HG02610 (cell line): ENCODE results near the gene NOSTRIN.
"Not testable (repeated sequence)": the region's sequence is repeated elsewhere in the genome, so short reads cannot be mapped to it uniquely, and the experiment has no call there.

ENCODE experiments used
- ATAC-seq: cut with Tn5 transposase; IDR thresholded peaks from one replicate; pipeline ENCODE4 v1.9.1; 2021; ENCODE audit warnings: mild to moderate bottlenecking, moderate library complexity; ENCODE audit not compliant: unreplicated experiment

Gene NOSTRIN

DNA sequence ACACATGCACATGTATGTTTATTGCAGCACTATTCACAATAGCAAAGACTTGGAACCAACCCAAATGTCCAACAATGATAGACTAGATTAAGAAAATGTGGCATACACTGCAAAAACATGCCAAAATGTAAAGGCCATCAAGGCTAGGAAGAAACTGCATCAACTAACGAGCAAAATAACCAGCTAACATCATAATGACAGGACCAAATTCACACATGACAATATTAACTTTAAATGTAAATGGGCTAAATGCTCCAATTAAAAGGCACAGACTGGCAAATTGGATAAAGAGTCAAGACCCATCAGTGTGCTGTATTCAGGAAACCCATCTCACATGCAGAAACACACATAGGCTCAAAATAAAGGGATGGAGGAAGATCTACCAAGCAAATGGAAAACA is 64.7 kb downstream of the NOSTRIN start:
- ATAC-seq, result not testable (repeated sequence)

DNA sequence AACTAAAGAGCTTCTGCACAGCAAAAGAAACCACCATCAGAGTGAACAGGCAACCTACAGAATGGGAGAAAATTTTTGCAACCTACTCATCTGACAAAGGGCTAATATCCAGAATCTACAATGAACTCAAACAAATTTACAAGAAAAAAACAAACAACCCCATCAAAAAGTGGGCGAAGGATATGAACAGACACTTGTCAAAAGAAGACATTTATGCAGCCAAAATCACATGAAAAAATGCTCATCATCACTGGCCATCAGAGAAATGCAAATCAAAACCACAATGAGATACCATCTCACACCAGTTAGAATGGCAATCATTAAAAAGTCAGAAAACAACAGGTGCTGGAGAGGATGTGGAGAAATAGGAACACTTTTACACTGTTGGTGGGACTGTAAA is 67.9 kb downstream of the NOSTRIN start:
- not testable (repeated sequence) for ATAC-seq

DNA sequence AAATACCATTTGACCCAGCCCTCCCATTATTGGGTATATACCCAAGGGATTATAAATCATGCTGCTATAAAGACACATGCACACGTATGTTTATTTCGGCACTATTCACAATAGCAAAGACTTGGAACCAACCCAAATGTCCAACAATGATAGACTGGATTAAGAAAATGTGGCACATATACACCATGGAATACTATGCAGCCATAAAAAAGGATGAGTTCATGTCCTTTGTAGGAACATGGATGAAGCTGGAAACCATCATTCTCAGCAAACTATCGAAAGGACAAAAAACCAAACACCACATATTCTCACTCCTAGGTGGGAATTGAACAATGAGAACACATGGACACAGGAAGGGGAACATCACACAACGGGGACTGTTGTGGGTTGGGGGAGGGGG is 68.4 kb downstream of the NOSTRIN start:
- not testable (repeated sequence) for ATAC-seq

DNA sequence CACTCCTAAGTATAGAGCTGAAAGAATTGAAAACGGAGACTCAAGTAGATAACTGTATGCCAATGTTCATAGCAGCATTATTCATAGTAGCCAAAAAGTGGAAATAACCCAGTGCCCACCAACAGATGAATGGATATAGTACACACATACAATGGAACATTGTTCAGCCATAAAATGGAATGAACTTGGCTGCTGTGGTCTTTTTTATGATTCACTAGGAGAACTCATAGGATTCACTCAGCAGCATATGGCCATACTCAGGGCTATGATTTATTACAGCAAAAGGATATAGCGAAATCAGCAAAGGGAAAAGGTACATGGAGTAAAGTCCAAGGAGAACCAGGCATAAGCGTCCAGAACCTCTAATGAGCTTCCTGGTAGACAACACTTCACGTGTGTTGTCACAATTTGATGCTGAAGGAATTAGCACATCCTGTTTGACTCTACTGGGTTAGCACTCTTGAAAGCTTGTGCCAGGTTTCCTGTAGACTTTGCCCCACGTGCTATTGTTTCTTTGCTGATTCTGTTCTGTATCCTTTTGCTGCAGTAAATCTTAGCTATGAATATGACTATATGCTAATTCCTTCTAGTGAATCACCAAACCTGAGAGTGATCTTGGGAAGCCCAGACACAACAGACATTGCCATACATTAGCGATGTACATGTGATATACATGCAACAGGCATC is 72.1 kb downstream of the NOSTRIN start:
- no peak for ATAC-seq

DNA sequence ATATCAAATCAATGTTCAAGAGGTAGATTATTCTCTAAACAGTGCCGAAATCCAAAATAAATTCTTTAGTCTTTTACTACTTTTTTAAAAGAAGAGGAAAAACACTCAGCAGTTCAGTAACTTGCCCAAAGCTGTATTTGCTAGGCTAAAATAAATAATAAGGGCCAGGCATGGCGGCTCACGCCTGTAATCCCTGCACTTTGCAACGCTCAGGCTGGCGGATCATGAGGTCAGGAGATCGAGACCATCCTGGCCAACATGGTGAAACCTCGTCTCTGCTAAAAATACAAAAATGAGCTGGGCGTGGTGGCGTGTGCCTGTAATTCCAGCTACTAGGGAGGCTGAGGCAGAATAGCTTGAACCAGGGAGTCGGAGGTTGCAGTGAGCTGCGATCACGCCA is 79.7 kb downstream of the NOSTRIN start:
- not testable (repeated sequence) for ATAC-seq

DNA sequence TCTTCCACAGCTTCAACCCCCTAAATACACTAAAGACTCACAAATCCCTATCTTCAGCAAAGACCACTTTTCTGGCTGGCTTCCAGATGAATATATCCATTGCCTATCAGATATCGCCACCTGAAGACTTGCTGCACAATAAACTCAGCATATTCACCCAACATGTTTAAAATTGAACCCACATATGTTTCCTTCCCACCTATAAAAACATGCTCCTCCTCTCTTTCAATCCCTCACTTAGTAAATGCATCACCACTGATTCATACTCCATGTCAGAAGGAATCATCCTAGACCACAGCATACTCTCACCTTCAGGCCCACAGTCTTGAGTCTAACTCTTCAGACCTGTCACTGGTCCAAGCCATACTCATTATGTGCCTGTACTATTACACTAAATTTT is 82.5 kb downstream of the NOSTRIN start:
- ATAC-seq, result no peak

DNA sequence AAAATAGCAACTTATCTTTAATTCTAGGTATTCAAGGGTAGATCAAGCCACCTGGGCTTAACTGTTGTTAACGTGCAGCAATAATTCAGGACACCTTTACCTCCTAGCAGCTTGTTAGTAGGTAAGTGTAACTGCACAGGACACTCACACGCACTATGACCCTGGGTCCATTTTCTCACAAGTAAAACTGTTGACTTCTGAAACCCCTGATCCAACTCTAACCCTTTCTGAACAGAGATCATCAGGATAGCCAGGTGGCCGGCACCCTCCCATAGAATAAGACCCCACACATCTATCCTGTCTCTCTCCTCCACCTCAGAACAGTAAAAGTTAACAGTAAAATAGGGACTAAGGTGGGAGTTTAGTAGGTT is 87.2 kb downstream of the NOSTRIN start:
- no peak for ATAC-seq

DNA sequence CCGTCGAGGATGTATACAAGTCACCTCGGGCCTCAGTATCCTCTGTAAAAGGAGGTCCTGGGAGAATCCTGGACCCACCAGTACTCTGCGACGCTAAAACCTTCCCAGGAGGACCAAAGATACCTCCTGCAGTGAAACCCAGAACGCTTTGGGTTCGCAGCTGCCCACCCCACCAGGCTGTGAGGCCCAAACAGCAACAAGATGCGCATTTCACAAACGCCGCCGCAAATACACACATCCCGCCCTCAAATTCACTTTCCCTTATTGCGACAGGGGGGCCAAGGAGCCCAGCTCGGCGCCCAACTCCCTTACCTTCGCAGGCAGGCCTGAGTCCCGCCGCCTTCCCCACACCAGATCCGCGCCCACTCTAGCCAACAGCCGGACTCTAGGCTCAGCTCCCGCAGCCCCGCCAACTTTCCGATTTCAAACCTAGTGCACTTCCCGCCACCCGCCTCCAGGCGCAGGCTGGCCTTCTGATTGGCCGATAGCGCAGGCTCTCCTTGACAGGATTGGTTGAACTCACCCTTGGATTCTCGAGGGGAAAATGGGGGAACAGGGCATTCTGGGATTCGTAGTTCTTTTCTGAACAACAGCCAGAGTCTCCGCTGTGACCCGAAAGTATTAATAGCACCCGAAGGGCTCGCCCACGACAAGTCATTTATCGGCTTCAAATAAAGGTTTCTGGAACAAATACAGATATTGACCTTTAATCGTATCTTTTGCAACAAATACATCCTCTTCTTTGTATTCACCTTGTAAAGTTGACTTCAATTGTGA is 87.8 kb downstream of the NOSTRIN start, which contains the start of gene SPC25:
SPC25 (minus strand) TSS at position 425 of the 777 bp plus-strand sequence. CDS start 911 bp downstream, outside the sequence.
- peak; percentile 100 for ATAC-seq

DNA sequence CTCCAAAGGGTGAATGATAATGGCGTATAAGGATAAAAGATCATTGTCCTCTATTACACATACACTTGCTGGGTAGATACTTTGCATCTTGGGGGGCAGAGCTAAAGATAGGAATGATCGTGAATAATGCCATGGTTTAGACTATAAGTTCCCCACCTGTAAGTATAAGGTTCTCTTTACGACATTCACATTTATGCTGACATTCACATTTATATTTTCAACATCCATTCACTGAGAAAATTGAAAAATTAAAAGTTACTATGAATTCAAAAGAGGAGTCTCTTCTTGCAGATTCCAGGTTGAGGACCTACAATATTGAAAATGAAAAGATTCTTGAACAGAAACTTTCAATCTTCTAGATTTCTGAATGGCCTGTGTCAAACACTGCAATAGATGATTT is 89.9 kb downstream of the NOSTRIN start:
- no peak for ATAC-seq

DNA sequence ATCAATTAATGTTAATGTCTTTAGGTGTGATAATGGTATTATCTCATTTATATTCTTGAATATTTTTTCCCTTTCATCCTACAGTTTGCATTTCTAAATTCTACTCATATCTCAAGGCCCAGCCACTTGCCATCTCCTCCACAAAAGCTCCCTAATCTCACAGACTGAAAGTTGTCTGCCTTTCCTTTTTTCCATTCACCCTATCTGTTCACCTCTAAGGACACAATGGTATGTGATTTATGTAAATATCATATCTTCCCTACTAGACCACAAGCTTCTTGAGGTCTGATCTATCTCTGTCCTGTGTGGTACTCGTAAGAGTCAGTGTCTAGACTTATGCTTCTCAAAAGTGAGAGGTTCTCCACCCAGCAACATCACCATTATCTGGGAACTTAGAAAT is 91.7 kb downstream of the NOSTRIN start:
- no peak for ATAC-seq

DNA sequence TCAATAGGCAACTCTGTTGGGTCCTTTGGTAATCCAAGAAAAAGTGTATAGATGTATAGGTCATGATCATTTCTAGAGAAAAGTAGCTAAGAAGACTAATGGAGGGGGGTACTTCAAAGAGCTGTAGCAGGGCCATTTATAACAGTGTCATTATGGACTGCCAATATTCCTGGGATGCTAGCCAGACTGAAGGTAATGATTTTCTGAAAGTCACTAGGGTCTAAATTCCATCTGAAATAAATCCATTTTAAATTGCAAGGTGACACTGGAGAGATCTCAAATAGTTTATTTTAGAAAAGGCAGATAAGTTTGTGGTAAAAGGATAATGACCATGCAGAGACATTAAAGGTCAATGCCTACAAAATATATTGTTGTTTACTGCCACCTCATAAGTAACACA is 92.3 kb downstream of the NOSTRIN start:
- no peak for ATAC-seq

DNA sequence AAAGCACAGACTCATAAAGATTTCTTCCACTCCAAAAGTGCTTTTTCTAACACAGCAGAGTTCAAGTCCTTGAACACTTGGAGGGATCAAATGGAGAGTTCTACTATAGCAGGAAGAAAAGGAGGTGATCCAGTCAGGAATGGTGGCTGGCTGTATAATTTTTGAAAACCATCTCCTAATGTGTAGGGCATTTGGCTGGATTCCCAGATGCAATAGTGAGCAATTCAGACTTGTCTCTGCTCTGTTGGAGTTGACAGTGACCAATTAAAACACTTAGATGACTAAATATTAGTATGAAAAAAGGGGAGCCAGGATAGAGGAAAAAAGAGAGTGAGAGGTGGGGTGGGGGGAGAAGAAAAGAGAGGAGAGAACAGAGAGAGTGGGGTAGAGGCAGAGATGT is 93.3 kb downstream of the NOSTRIN start:
- ATAC-seq, result no peak

DNA sequence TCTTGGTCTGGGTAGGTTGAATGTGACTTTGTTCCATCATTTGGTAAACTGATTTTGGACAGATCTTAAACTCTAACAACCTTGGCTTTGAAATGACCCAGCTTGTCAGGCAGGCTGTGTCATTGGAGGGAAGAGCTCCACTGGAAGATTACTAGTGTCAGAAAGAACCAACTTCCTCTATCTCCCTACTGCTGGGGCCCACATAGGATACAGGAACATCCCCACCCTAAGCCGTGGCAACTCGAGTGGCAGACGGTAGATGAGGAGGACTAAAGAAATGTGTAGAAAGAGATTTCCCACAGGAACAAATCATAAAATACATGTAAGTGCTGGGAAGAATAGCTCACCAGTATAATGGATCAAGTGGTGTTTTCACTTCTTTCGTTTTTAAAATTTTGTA is 94.3 kb downstream of the NOSTRIN start:
- no peak for ATAC-seq

DNA sequence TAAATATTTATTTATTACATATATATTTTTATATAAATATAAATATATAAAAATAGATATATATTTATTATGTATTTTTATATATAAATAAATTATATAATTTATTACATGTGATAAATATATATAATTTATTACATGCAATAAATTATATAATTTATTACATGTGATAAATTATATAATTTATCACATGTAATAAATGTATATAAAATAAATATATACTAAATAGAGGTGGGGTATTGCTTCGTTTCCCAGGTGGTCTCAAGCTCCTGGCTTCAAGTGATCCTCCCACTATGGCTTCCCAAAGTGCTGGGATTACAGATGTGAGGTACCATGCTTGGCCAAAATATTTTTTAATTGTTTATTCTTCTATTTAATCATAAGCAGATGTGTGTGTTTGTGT is 95.0 kb downstream of the NOSTRIN start:
- no peak for ATAC-seq

DNA sequence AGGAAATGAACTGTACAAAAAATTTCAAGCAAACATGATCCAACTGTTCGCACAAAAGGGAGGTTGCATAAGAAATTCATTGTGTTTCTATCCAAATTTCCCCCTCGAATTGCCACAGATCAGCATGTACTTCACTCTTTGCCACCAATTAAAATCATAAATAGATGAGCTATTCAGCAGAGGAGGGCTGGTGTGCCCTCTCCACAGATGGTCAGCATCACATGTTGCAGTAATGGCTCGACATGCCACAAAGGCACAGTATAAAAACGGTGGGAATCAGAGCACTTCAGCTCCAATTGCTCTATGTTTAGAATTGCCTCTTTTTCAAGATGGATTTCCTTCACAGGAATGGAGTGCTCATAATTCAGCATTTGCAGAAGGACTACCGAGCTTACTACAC is 98.6 kb downstream of the NOSTRIN start, which contains the start of gene G6PC2:
G6PC2 (plus strand) TSS at position 289 of the 400 bp plus-strand sequence; CDS start at position 330, 41 bp downstream.
- ATAC-seq, result no peak

DNA sequence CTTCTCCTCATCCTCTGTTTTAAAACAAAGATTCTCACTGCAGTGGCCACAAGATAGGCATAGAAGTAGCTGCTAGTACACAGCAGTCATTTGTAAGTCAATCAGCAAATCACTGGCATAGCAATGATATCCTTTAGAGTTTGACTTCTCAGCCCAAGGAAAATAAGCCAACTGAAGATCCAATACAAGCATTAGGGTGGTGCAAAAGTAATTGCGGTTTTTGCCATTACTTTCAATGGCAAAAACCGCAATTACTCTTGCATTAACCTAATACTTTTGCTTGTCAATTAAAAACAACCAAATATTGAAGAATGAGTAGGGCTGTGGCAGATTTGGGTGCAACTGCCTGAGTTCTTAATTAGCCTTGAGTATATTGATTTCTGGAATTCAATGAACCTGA is 101.5 kb downstream of the NOSTRIN start:
- no peak for ATAC-seq

DNA sequence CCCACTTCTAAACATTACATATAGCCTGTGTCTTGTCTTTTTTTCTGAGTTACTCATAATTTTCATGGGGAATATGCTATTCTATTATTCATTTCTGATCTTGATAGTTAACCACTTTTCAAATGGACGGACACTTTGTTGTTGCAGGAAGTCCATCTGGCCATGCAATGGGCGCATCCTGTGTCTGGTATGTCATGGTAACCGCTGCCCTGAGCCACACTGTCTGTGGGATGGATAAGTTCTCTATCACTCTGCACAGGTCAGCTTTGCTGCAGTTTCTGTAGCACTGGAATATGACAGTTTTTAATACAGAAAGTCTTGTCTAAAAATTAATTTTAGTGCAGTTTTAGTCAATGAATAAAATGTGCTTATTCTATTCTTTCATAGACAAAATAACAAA is 101.9 kb downstream of the NOSTRIN start:
- ATAC-seq, result no peak

DNA sequence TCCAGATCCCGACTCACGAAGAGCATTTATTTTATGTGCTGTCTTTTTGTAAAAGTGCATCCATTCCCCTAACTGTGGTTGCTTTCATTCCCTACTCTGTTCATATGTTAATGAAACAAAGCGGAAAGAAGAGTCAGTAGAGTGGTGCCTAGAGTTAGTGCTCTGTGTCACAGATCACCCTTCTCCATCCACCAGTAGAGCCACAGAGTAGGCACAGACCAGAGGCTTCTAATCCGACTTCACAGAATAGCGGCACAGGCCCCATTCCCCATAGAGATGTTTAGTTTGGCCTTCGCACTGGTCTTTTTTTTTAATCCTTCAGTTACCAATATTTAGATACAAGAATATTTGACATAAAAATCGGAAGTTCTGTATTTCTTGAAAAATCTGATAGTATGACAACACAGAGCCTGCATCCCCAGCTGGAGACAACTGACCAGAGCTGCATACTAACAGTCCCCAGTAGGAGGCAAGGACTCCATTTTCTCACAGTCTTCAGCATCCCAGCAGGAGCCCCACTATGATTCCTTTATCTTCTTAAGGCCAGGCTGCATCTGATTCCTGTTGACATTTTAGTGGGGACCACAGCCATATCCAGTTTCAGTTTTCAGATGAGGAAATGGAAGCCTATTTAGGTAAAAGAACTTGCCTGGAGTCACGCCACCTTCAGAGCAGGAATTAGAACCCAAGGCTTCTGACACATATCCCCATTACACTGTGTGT is 105.7 kb downstream of the NOSTRIN start:
- ATAC-seq, result no peak

DNA sequence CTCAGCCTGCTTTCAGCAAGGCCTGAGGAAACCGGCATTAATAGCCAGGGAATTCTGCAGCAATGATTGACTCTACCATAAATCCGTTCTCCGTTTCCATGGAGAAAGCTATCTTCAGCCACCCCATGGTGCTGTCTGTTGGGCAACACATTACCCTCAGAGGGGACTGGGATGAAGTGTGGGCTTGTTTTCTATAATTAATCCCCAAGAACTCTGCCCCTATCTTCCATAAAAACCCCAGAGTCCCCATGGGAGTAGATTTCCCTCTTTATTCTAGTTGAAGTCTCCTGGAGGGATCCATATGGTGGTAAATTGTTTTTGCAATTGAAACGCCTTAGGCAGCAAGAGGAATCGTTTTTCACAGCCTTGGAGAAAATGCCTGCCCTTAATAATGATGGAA is 107.9 kb downstream of the NOSTRIN start:
- ATAC-seq, result no peak

DNA sequence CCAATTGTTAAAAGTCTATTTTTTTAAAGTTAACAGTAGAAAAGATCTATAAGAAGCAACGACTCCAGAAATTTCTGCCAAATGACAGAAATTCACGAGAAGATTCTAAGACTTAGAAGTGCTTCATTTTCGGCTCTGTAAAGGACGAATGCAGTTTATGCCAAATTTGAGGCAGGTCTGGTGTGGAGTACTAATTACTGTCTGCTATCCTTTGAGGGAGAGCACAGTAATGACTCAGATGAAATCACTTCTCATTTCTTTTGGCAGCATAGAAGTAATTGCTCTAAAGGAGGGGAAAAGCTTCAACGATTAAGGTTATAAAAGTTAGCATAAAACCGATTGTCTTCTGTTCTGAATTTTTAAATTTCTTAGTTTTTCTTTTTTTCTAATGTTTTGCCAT is 110.0 kb downstream of the NOSTRIN start:
- no peak for ATAC-seq

DNA sequence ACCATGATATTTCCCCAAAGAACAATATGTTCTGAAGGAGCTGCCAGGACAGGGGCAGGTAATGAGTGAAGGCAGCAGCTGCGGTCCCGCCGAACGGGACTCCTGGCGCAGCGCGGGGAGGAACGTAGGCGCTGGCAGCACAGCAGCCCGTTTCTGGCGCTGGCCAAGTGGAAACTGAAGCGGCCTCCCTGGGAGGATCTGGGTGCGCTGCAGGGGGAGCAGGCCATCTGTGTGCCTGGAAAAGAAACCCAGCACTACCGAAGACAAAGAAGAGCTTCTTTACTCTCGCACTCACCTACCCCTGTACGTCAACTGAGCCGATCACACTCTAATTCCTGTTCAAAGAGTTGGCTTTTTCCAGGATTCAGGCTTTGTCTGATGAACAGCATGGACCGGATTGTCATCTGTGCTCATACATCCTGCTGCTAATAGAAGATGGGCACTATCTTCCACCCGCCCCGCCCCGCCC is 110.5 kb downstream of the NOSTRIN start:
- ATAC-seq, result no peak

DNA sequence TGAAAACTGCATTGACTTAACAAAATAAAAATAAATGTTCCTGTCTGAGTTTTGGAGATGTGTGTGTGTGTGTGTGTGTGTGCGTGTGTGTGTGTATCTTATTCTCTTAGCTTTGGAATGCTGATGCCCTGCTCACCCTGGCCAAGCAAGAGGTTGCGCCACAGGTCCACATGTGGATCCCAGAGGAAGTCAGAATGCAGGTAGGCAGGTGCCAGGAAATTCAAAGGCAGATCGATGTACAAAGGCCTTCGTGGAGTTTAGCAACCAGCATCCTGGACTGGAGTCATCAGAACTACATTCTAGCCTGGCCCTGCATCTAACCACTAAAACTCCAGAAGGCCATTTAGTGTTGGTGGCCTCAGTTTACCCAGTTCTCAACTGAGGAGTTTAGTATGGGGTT is 111.1 kb downstream of the NOSTRIN start:
- ATAC-seq, result no peak
